CD4-positive, alpha-beta T cell treated with Interleukin-2 at 100 ng/mL for 4 hours (primary cell): Measurements from ENCODE around the gene TRIM40.
"Not testable (repeated sequence)": the region's sequence is repeated elsewhere in the genome, so short reads cannot be mapped to it uniquely, and the experiment has no call there.

Experiments used
- DNase-seq: peaks from one replicate; pipeline ENCODE4 v3.0.0-alpha.2; 2020; ENCODE audit warnings: low spot score

Gene TRIM40

DNA sequence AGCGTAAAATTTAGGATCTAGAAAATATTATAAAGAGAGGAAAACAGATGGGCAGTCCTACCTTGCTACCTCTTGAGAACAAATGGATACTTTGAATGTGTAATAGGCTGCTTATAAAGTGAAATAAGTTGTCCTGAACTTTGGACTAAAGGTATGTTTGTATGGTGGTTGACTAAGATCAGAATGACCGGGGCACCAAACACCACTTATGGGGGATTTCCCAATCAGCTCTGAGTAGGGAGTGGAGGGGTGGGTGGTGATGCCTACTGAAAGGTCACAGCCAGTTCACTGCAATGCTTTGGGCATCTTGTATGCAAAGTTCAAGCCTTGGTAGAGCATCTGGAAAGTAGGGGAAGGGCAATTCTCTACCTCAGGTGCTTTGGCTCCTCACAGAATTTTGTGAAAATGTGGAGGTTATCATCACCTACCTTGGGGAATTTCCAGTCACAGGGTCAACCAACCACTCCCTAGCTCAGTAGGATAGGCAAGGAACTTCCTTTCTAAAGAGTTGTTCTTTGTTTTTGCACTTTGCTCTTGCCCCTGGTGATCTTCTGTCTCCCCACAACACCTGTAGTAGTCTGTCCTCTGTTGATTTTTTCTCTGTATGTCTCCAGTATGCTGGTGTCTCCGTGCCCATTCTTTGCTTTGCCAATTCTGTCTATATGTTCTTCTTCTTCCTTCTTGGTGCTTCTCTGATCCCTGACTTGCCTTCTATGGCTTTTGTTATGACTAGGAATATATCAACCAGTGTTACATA lies 22.8 kb upstream of the TRIM40 start, which contains the start of gene TRIM31:
TSS of gene TRIM31 (minus strand) at position 88 of the 757 bp plus-strand sequence. CDS start 285 bp downstream, outside the sequence.
- no peak for DNase-seq

DNA sequence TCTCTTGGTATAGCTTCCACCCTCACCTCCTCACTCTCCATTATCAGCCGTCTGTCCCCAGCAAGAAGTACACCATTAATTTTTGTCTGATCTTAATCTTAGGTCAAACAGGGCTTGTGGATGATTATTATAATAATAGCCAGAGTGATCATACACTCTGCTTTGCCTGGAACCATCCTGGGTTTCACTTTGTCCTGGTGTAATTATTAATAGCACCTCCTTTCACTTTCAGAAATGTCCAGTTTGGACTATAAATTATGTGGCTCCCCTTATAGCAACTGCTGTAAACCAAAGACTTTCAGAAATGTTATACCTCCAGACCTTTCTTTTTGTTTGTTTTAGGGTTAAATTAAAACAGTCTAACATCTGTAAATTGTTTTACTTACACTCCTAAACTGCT lies 22.1 kb upstream of the TRIM40 start:
- no peak for DNase-seq

DNA sequence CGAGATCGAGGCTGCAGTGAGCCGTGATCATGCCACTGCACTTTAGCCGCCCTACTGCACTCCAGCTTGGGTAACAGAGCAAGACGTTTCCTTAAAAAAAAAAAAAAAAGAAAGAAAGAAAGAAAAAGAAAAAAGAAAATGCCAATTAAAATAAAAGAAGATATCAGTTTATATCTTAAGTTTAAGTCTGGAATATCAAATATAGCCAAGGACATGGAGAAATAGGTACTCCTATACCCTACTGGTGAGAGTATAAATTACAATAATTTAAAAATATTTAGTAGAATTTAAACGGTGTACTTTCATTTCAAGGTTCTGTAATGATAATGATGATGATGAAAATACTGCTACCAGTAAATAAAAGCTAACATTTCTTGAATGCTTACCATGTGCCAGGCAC lies 19.2 kb upstream of the TRIM40 start:
- no peak for DNase-seq

DNA sequence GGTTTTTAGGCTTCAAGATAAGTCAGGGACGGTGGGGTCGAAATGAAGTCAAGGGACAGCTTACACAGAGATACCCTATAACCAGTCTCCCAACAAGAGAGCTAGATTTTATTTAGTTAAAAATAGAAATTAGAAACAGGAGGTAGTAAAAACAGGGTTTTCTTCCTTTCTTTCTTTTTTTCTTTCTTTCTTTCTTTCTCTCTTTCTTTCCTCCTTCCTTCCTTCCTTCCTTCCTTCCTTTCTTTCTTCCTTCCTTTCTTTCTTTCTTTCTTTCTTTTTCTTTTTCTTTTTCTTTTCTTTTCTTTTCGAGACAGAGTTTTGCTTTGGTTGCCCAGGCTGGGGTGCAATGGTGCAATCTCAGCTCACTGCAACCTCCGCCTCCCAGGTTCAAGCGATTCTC lies 17.2 kb upstream of the TRIM40 start:
- not testable (repeated sequence) for DNase-seq

DNA sequence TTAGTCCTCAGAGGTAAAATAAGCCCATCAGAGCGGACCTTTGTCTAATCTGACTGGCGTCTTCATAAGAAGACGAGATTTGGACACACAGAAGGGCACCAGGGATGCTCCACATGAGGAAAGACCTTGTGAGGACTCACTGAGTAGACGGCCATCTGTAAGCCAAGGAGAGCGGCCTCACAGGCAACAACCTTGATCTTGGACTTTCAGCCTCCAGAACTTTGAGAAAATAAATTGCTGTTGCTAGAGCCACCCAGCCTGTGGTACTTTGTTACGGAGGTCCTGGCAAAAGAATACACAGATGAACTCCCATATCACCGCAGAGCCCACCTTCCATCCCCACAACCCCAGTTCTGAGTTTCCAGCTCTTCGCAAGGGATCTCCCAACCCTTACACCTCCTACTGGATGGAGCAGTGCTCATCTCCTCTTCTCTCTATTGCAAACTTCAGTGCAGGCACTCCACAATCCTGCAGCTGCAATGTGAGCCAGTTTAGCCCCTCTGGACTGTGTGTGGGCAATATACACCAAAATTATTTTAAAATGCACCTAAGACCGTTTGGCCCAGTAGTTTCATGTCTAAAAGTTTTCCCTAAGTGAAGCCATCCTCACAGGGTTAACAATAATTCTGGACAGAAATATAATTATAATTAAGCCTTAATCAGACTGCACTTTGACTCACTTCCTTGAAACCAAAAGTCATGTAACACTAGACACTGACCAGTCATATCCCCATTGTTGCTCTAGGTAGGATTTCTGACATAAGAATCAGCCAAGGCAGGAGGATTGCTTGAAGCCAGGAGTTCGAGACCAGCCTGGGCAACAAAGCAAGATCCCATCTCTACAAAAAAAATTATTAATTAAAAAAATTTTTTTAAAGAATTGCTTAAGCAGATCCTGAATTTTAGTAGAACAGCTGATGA lies 14.2 kb upstream of the TRIM40 start:
- no peak for DNase-seq

DNA sequence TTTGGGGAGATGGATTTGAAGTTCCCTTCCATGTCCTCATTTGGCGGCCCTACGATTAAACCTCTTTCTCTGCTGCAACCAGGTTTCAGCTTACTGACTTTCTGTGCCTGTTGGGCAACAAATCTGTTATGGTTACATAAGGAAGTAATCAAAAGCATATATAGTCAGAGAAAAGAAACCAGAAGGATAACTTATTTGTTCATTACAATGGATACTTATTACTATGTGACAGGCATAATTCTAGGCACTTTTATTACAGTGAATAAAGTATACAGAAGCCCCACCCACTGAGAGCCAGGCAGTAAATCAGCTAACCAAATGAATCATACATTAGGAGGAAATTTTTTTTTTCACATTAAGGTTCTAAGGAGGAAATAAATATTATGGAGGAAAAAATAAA lies 13.4 kb upstream of the TRIM40 start:
- DNase-seq = no peak

DNA sequence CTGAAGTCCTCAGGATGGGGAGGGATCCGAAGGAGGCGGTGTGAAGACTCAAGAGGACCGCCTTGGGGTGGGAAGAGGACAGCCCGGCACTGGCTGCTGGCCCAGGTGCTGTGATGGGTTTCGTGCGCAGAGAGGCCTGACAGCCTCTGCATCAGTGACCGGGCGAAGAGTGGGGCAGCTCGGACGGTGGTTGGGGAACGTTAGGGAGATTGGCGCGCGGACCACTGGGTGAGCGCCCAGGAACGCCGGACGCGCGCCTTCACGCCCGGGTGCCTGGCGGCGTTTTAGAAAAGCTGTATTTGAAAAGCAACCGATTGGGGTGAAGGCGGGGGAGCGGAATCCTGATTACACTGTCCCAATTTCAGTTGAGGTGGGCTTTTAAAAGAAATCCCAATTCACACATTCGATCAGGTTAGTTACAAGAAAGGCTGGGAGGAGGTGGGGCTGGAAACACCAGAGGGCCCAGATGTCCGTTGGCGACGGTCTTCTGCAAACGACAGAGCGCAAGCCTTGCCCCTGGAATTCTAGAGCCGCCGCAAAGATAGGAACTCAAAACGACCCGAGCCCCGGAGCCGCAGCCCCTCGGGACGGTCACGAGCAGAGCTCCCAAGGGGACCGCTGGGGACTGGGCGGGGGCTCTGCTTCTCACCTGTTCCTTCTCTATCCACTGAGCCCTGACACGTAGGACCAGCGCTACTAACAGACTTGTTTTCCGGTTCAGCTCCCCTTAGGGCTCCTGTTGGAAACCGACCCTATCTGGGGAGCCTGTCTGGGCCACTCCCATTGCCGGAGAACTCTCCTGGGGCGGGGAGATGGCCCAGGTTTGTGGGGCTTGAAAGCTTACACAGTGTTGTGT lies 8.5 kb upstream of the TRIM40 start:
- DNase-seq = no peak

DNA sequence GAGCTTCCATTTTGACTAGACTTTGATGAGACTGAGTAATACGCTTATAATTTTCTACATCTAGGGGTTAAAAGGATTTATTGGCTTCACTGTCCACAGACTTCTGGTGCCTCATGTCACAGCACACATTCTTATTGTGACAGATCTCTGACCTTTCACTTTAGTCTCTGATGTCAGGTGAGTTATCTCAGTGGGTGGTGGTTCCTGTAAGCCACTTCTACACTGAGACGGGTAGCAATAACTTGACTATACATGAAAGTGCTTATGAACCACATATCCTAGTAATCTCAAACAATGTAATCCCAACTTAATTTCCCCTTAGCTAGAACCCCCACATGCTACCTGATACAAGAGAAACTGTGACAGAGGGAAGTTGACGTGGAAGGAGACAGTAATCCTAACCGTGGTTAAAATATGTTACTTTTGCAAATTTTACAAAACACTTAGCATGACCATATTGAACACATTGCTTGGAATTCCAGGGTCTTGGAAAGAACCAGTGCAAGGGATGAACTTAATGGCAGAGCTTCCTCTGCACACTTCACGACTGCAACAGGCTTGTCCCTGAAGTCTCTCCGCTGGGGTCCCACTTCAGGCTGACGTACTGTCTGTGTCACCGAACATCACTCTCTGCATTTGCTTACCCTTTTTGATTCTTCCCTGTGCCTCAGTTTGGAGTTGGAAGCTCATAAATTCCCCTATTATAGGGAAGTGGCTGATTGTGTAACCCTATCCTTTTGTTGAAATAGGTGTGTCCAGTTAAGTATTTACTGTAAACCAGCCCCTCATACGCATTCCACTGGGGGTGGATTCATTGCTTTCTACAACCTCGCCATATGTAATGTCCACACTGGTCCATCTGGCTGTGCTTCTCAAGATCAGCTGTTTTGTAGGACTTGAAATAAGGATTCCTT lies 6.4 kb upstream of the TRIM40 start:
- DNase-seq = no peak

DNA sequence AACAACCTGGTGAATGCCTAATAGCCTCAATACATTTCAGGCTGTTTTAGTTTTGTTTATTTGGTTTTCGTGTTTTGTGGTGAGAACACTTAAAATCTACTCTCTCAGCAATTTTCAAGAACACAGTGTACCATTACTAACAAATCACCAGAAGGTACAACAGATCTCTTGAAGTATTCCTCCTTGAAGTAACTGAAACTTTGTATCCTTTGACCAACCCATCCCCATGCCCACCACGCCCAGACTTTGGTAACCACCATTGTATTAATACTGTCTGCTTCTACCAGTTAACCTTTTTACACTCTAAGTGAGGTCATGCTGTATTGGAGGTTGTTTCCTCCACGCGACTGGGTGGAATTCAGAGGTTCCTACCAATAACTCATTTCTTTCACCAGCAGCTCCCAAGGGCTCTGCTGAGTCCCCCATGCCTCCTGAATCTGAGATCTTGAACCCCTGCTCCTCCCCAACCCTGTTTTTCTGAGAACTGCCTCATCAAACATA lies 5.7 kb upstream of the TRIM40 start:
- no peak for DNase-seq

DNA sequence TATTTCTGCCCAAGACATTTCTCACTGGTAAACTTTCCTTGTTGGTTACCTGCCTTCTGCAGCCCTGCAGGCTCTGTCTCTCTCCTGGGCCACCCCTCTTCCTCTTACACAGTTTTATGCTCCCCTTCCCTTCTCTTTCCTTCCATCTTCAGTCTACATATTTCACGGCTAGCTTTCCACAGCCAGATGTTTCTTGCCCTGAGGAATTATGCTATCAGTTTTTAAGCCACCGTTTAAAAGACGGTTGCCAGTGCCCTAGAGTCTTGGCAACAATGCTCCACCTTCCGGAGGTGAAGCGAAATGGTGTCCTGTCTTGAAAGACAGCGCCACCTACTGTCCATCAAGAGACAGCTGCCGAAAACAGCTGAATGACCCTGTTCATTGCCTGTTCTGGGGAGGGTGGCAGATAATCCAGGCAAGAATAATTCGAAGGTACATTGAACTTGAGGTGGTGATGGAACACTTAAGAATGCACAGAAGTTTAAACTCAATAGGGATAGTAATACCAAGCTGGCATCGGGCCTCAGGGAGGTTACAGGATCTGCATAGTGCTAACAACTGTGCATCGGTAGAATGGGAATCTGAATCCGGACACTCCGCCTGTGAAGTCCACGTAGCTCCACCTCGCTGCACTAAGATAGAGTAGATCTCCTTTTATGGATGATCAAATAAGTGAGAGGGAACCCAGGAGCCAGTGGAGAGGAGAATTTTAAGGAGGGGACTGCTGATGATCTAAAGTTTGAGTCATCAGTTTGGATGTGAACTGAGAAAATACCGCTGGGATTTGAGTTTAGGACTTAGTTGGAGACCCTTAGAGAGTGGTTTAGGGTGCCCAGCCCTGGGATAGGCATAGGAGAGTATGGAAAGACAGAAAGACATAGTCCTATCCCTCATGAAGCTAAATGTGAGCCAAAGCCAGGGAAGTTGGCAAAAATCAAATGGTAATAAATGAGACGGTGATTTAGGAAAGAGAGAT lies 4.8 kb upstream of the TRIM40 start:
- DNase-seq = peak; percentile 84

DNA sequence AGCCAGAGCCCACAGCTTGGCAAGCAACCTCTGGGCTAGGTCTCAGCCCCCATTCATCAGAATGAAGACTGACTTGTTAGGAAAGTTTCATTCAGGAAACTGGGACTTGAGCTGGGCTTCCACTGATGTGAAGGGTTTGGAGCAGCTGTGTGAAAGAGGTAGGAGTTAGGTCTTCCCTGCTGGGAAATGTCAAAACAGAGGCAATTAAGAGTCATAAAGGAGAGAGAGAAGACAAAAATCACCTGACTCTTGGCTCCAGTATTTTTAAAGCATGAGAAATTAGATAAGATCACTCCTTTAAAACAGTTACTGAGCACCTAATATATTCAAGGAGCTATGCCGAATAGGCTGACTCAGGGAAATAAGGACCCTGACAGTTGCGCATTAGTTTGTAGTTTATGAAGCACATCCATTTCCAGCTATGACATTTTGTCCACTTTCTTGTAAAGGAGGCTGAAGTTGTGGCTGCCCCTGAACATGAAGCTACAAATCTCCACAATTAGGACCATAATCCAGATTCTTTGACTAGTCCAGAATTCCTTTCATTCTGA lies 3.9 kb upstream of the TRIM40 start:
- DNase-seq = no peak

DNA sequence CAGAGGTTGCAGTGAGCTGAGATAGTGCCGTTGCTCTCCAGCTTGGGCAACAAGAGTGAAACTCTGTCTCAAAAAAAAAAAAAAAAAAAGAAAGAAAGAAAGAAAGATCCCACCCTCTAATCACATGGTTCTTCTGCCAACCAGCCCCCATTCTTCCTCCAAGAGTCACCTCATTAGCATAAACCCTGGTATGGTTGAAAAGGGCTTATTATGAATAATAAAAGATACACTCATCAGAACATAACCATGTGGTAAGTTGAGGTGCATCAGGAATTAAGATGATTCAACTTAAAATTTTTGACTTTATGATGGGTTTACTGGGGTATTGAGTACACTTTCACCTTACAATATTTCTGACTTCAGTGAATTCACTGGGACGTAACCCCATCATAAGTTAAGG lies 793 bp upstream of the TRIM40 start:
- DNase-seq = no peak

DNA sequence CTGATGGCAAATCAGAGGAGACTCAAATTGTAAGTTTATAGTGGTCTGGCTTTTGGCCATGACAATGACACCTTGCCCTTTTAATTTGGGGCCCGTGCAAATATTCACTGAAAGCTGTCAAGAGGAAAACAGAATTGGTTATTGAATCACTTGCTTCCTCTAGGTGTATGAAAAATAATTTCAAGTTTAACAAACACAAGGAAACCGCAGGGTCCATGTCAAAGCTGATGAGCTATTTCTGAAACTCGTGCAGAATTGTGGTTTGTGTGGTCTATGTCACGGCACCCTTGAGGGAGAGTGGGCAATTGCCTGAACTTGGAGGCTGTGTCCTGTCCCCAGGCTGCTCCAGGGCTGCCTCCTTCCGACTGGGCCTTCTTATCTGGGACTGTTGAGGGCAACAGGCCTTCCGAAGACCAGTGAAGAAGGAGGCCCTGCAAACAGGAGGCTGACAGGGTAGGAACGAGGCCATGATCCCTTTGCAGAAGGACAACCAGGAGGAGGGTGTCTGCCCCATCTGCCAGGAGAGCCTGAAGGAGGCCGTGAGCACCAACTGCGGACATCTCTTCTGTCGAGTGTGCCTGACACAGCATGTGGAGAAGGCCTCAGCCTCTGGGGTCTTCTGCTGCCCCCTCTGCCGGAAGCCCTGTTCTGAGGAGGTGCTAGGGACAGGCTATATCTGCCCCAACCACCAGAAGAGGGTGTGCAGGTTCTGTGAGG lies 788 bp downstream of the TRIM40 start:
- DNase-seq = no peak

DNA sequence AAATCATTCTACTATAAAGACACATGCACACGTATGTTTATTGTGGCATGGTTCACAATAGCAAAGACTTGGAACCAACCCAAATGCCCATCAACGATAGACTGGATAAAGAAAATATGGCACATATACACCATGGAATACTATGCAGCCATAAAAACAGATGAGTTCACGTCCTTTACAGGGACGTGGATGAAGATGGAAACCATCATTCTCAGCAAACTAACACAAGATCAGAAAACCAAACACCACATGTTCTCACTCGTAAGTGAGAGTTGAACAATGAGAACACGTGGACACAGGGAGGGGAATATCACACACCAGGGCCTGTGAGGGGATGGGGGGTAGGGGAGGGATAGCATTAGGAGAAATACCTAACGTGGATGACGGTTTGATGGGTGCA lies 4.3 kb downstream of the TRIM40 start:
- not testable (repeated sequence) for DNase-seq

DNA sequence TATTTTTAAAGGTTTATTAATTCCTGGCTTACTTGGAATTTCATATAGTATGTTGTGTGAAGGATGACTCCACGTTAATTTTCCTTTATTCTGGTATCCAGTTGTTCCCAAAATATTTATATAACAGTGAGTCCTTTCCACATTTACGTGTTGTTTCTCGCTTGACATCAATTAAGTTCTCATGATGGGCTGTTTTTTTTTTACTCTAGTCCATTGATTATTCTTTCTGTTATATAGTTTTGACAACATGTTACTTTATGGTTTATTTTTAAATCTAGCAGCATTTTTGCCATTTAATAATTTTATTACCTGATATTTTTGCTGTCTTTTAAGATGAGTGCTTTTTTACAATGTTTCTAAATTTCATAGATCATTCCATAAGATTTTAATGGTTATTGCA lies 6.7 kb downstream of the TRIM40 start:
- DNase-seq = no peak

DNA sequence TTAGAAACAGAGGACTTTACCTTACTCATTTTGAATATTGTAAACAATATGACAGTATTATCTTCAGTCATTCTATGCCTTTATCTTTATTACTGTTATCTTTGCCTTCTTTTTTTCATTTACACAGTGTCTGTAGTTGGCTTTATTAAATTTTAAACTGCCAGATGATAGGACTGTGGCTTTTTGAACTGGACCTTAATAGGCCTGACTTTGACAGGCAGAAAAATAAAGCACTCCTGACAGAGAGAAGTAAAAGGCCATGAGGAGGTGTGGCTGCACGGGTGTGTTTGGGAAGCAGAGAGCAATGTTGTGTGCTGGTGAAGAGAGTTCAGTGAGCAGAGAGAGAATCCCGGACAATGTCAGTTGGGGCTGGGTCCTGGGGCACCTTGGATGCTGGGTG lies 7.8 kb downstream of the TRIM40 start:
- no peak for DNase-seq

DNA sequence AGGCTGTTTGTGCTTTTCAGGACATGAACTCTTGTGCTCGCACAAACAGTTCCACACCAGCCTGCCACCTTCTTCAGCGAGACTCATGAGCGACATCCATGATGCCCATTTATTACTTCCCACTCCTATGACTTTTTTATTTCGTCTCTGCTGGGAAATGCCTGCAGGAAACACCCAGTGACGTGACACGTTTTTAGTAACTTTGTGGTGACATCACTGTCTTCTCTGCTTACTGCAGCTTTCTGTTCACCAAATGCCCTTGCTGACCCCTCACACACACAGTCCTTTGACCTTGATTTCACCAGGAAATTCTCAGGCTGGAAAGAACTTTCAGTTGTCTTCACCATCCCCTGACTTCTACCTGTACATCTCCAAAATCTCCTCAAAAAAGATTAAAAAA lies 8.9 kb downstream of the TRIM40 start:
- DNase-seq = no peak

DNA sequence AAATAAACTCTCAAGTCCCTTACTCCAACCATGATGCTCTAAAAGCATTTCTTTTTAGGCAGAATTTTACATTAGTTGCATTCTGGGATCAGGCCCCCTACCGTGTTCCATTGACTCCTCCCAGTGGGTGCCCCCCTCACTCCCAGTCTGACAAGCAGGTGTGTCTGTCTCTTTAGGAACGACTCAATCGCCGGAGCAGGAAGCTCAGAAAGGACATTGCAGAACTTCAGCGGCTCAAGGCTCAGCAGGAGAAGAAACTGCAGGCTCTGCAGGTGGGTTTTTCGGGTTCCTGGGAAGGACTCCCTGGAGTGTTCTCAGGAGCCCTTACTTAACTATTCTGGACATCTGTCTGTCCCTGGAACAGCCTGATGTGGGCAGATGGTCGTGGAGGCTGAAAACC lies 9.9 kb downstream of the TRIM40 start:
- DNase-seq = no peak

DNA sequence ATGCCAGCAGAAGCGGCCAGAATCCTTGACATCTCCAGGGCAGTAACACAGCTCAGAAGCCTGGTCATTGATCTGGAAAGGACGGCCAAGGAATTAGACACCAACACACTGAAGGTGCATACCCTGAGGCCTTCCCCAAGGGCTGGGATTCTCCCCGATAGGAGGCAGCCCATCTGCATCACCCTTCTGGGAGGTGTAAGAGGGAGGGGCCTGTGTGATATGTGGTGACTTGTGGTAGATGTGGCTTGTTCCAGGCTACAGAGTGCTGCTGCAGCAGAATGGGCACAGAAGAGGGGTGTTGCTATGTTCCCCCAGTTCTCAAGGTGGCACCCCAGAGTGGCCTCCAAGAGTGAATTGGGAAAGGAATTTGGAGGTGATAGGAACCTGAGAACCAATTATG lies 11.2 kb downstream of the TRIM40 start:
- no peak for DNase-seq
